Esophagus mucosa (tissue), 1 donor: ENCODE data around the gene FAM83F. TPM values are rescaled to one million over a fixed set of nuclear protein-coding genes. Genes with fewer than 3 reads are reported as not detected.
"Not testable (repeated sequence)": the region's sequence is repeated elsewhere in the genome, so short reads cannot be mapped to it uniquely, and the experiment has no call there.

Experiments
- ATAC-seq: fragments of 200-7000 bp; cut with Tn5 transposase; one replicate; pipeline ENCODE4 v1.9.1; 2020
- total RNA-seq: library from RNA; stranded (reverse); gene quantifications from one replicate; pipeline ENCODE4 v1.2.4, GENCODE V29; 2023
- donor health status: DM: yes; HTN: yes; CAD: no.

Gene FAM83F
- total RNA-seq, 1 donor from 2014 or later: 50.7 TPM

GRCh38 chr22:39966470-39966869, 28.3 kb upstream of the FAM83F start:
- peak; percentile 14 for ATAC-seq

- peak; percentile 80 for ATAC-seq
These were observed 27.5 kb upstream of the FAM83F start for GRCh38 chr22:39967103-39967829.

- ATAC-seq: no peak
These were observed 26.5 kb upstream of the FAM83F start for GRCh38 chr22:39967996-39968972.

- no peak for ATAC-seq
These were observed 24.0 kb upstream of the FAM83F start for GRCh38 chr22:39970742-39971141.

- ATAC-seq: no peak
These were observed 22.1 kb upstream of the FAM83F start for GRCh38 chr22:39972641-39973040.

- no peak for ATAC-seq
These were observed 21.1 kb upstream of the FAM83F start for GRCh38 chr22:39973656-39974055.

- ATAC-seq: no peak
These were observed 20.7 kb upstream of the FAM83F start for GRCh38 chr22:39974065-39974464.

GRCh38 chr22:39979048-39979447, 15.7 kb upstream of the FAM83F start:
- ATAC-seq: no peak

GRCh38 chr22:39979458-39979857, 15.3 kb upstream of the FAM83F start:
- ATAC-seq: no peak

- no peak for ATAC-seq
These were observed 14.2 kb upstream of the FAM83F start for GRCh38 chr22:39980596-39980995.

GRCh38 chr22:39983346-39983745, 11.4 kb upstream of the FAM83F start:
- ATAC-seq: no peak

- peak; percentile 28 for ATAC-seq
These were observed 10.7 kb upstream of the FAM83F start for GRCh38 chr22:39984006-39984405.

- ATAC-seq: peak; percentile 78
These were observed 10.0 kb upstream of the FAM83F start for GRCh38 chr22:39984746-39985145.

GRCh38 chr22:39985383-39986035, 9.2 kb upstream of the FAM83F start:
- ATAC-seq: peak; percentile 75

GRCh38 chr22:39988386-39989114, 6.2 kb upstream of the FAM83F start:
- peak; percentile 80 for ATAC-seq

GRCh38 chr22:39989633-39990032, 5.1 kb upstream of the FAM83F start:
- ATAC-seq: no peak

GRCh38 chr22:39990686-39991085, 4.1 kb upstream of the FAM83F start:
- no peak for ATAC-seq

GRCh38 chr22:39991159-39991860, 3.4 kb upstream of the FAM83F start:
- no peak for ATAC-seq

GRCh38 chr22:39992088-39992826, 2.5 kb upstream of the FAM83F start:
- no peak for ATAC-seq

GRCh38 chr22:39992894-39993293, 1.9 kb upstream of the FAM83F start:
- ATAC-seq: not testable (repeated sequence)

GRCh38 chr22:39994041-39994565, 651 bp upstream of the FAM83F start:
- ATAC-seq: peak; percentile 30
